ENCODE data around the gene SPTBN1.

Gene SPTBN1

DNA sequence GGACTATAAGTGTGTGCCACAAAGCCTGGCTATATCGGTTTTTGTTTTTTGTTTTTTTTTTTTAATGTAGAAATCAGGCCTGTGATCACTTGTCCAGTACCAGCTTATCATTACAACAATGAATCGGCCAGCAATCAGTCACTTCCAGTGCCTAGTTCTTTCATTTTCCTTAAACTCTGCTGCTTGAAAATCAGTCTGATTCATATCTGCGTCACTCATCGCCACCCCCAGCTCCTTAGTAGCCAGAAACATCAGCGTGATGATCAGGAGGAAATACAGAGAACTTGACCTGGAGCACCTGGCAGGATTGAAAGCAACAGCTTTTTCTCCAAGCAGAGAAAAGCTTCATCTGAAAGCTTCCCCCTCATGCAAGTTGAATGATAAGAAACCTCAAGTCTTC is 75.4 kb downstream of the SPTBN1 start:
- no peak for DNase-seq

- no peak for DNase-seq
Measured at GRCh38 chr2:54534221-54534620, 78.1 kb downstream of the SPTBN1 start.

DNA sequence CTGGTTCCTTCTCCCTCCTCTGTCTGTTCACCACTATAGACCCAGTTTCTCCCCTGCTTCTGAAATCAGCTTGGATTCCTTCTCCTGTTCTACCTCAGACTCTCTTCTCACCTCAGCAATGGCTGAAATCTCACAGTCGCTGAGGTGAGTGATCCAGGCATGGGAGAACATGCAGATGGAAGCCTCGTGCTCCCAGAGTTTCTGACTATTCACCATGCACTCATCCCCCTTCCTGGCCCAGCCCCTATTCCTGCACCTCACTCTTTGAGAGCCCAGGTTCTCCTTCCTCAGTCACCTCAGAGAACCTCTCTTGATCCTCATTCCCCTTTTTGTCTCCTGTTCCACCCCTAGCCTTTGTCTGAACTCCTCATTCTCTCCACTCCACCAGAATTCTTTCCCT is 78.5 kb downstream of the SPTBN1 start:
- no peak for DNase-seq

- DNase-seq = no peak
Measured at GRCh38 chr2:54535599-54536195, 79.6 kb downstream of the SPTBN1 start.

- no peak for DNase-seq
Measured at GRCh38 chr2:54536720-54537119, 80.6 kb downstream of the SPTBN1 start.

- DNase-seq = no peak
Measured at GRCh38 chr2:54538537-54538936, 82.4 kb downstream of the SPTBN1 start.

- no peak for DNase-seq
Measured at GRCh38 chr2:54539683-54540082, 83.6 kb downstream of the SPTBN1 start.

DNA sequence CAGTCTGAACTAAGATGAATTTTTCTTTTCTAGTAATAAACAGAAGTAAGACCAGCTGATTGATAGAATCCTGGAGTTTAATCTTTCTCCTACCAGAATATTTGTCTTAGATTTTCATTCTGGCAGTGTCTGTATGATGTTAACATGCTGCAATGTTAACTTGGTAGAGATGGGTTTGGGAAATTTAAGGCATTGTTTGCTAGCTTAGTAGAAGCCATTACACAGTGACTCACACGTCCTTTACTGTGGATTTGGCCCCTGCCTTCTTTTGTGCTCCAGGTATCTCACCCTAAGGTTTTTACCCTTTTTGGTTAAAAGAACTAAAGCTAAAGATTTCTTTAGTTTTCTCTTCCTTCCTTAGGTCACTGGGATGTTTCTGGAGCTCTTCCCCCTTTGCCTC is 84.1 kb downstream of the SPTBN1 start:
- no peak for DNase-seq

- DNase-seq = no peak
Measured at GRCh38 chr2:54541995-54542394, 85.9 kb downstream of the SPTBN1 start.

- DNase-seq = no peak
Measured at GRCh38 chr2:54543733-54544396, 87.7 kb downstream of the SPTBN1 start.

GRCh38 chr2:54545702-54546450 is 89.7 kb downstream of the SPTBN1 start:
- DNase-seq = no peak

DNA sequence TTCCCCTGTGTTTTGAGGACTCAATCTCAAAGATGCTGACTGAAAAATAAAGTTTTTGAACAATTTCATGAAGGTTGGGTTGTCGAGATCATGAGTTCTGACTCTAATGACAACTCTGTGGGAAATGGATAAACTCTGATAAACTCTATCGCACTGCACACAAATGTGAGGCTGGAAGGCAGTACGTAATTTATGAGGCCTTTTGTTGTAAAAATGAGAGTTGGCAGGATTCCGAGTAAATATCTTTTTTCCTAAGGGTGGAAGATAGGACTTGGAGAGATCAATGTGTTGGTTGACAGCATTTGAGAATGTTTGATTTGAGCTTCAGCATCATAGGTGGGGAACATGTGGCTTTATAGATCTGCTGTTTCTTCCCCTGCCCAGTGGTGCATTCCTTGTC is 90.4 kb downstream of the SPTBN1 start:
- DNase-seq = no peak

DNA sequence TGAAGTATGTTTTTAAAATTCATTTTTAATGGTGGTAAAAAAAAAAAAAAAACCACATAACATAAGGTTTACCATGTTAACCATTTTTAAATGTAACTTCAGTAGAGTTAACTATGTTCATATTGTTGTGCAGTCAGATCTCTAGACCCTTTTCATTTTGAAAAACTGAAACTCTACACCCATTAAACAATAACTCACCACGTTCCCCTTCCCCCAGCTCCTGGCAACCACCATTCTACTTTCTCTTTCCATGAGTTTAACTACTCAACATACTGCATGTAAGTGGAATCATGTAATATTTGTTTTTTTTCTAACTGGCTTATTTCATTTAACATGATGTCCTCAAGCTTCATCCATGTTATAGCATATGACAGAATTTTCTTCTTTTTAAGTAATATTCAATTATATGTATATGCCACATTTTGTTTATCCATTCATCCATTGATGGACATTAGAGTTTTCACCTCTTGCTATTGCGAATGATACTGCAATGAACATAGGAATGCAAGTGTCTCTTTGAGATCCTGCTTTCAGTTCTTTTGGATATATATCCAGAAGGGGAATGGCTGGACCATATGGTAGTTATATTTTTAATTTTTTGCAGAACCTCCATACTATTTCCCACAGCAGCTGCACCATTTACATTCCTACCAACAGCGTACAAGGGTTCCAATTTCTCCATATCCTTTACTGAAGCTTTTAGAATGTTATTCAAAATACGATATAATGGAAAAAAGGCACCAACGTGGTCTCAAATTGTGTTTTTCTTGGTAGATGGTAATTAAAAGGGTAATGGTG is 91.0 kb downstream of the SPTBN1 start:
- no peak for DNase-seq

DNA sequence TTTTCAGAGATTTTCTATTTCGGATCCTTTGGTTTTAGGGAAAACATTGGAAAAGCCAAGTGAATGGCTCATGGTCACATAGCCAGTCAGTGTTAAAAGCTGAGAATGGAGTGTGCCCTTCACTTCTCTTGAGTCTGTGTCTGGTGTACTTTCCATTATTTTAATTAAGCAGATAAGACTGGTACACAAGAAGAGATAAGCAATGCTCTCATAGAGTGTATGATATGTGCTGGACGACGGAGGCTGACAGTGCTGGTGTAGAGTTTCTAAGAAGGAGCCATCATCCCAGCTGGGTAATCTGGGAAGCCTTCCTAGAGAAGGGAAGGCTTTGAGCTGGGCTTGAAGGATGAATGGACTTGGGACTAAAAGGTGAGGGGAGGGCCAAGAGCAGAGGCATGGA is 93.3 kb downstream of the SPTBN1 start:
- DNase-seq = no peak

DNA sequence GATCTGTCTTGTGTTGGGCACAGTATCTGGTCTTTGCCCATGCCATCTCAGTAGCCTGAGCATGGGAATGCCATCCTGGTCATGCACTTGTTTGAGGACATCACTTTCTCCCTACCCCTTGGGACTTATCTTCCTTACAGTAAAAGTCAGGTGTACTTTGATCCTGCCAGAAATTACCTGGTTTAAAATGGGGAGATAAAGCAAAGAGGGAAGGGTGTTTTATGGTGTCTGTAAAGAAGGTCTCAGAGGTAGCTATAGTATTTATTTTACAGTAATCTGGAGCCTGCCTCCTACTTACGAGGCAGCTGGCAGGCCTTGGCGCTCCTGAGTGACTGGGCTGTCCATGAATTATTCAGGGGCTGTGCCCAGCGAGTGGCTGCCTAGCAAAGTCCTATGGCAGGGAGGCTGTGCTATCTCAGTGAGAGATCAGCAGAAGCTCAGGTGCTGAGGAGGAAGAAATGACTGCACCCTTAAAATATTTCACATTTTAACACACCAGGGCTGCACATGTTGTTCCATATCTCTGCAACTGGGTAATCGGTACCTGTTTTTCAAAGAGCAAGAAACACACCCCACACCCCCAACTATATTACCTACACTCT is 93.9 kb downstream of the SPTBN1 start:
- no peak for DNase-seq

GRCh38 chr2:54550547-54550946 is 94.4 kb downstream of the SPTBN1 start:
- DNase-seq = no peak

DNA sequence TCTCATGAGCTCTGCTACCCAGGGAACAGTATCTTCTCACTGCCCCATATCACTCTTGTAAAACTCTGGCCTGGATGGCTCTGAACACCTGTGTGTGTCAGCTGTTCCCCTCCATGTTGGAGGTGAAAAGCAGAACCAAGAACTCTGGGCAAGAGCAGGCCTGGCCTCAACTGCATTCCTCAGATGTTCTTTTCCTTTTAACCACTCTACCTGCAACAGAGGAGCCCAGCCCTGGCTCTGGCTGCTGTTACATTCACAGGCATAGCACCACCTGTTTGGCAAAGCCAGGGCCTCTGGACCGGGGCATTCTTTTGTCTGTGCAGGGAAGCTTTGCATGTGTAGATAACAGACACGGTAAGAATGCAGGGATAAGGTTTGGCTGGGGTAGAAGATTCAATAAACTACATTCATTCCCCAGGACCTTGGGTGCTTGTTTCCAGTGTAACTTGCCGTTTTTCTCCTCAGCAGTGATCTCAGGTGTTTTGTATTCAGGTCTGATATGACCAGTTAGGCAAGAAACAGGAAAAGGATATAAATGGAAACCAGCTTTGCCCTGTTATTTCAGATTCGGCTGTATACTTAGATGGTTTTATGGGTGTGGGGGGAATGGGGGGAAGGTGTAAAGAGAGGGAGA is 95.1 kb downstream of the SPTBN1 start:
- no peak for DNase-seq

DNA sequence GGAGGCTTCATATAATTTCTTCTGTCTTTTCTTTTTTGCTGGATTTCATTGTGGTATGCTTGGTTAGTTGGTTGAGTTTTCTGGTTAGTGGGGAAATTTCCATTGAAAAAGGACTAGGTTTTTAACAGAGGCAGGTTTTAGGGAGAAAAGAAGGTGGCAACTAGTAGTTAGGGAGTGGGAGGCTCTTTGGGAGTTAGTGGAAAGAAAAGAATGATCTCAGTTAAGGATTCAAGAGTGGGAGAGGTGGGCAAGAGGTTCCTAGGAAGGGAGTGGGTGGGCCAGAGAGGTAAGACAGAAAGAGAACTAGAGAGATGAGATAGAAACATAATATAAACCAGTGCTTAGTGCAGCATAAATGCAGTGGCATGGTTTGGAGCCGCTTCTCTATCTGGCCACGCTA is 96.9 kb downstream of the SPTBN1 start:
- no peak for DNase-seq

- no peak for DNase-seq
Measured at GRCh38 chr2:54553775-54554174, 97.6 kb downstream of the SPTBN1 start.

DNA sequence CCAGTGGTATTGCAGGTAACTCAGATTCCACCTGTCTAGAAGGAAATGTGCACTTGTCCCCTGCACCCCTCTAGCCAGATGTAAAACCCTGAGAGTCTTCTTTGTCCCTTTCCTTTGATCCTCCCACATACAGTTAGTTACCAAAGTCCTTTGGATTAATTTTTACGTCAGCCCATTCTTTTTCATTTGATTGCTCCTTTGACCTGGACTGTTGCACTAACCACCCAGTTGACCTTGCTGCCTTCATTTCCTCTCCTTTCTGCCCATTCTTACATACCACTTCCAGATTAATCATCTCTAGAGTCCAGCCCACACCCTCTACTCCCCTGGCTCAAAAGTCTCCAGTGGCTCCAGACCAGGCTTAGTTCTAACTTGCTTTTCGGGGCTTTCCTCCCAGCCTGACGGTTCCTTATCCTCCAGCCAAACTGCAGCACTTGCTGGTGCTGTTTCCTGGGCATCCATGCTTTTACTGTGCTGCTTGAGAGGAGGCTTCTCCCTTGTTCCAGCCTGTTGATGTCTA is 99.3 kb downstream of the SPTBN1 start:
- no peak for DNase-seq

GRCh38 chr2:54556621-54557121 is 100.5 kb downstream of the SPTBN1 start:
- no peak for DNase-seq

DNA sequence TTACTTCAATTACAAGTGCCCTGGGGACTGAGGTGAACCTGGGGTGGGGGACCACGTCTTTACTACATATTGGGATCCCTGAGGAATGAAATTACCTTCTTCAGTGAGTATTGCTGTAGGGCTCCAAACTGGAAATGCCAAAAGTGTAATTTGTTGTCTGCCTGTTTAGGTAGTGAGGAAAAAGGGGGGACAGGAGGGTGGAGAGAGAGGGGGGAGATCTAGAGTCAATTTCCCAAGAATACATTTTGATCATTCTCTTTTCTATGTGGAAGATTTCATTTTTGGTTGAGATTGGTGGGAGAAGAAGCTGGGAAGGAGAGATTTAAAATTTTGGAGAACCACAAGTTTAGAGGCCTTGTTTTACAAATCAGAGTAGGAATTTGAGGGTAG is 101.1 kb downstream of the SPTBN1 start:
- DNase-seq = no peak

Data from hematopoietic multipotent progenitor cell treated with erythropoietin and hydrocortisone succinate and interleukin-3 and kit ligand, for 6 days (in vitro differentiated cells).